Stimulated activated CD4-positive, alpha-beta T cell treated with anti-CD3 and anti-CD28 coated beads, Interleukin-12 subunit alpha, Interleukin-12 subunit beta, amount 100 ng/mL, for 48 hours (primary cell): ENCODE measurements around the gene KIF4A.

Experiments
- DNase-seq, 3 donors: peaks; one replicate each; pipeline ENCODE4 v3.0.0-alpha.2; 2020; ENCODE audit warnings: low read depth in 2 of 3, low spot score in 1 of 3

The KIF4A gene

GRCh38 chrX:70468709-70469108 lies 178.8 kb downstream of the KIF4A start:
- DNase-seq, result no peak
